Endothelial cell of umbilical vein (primary cell): Measurements from ENCODE around the gene BRK1. TPM values are rescaled to one million over a fixed set of nuclear protein-coding genes. Genes with fewer than 3 reads are reported as not detected.

Source experiments
- BruUV-seq: library from RNA; stranded (reverse); fragments of 400-500 nt; replicated peaks from 2 replicates; lab custom pipeline; 2021; lab: Mats Ljungman, UMichigan
- CTCF ChIA-PET: fragments of 300-600, 350-600 bp; sonication (Branson Sonifier 250); formaldehyde crosslinking; loops from one replicate; lab custom pipeline; 2021; ENCODE audit warnings: antibody characterized with exemption, inconsistent platforms; lab: Charles Lee
- POLR2A ChIA-PET: fragments of 300-600, 350-600 bp; sonication (Branson Sonifier 250); formaldehyde crosslinking; loops from one replicate; lab custom pipeline; 2021; ENCODE audit warnings: antibody characterized with exemption, inconsistent platforms; lab: Charles Lee
- DNase-seq: peaks from one replicate; pipeline ENCODE4 v3.0.0-alpha.2; 2011; ENCODE audit warnings: low read depth, low spot score
- FAIRE-seq: peaks from 2 replicates; lab custom pipeline; 2011; peaks lifted over from hg19 to GRCh38; lab: Jason Lieb, UNC
- H2AFZ ChIP-seq: 2 replicates; pipeline ENCODE4 v1.6.0; 2012; ENCODE audit warnings: low read depth, low read length, control low read depth, inconsistent platforms
- H3K27ac ChIP-seq: 2 replicates; pipeline ENCODE4 v1.5.1; 2011; ENCODE audit warnings: low read depth, mild to moderate bottlenecking, control low read depth, low read length, moderate library complexity; ENCODE audit not compliant: insufficient read depth
- H3K27me3 ChIP-seq, 2 experiments: 2 replicates each; pipeline versions ENCODE4 v1.6.0 to v1.6.1; 2011; ENCODE audit warnings: low read length in 2 of 2, mixed read lengths in 1 of 2; ENCODE audit not compliant: control insufficient read depth in 2 of 2, insufficient read depth in 2 of 2
- H3K36me3 ChIP-seq, 2 experiments: 2 replicates in 1 of 2; 3 replicates in 1 of 2; pipeline ENCODE4 v1.5.1; 2011; ENCODE audit warnings: low read length in 2 of 2, mild to moderate bottlenecking in 1 of 2, moderate library complexity in 1 of 2; ENCODE audit not compliant: control insufficient read depth in 2 of 2, insufficient read depth in 2 of 2; ENCODE audit errors: extremely low read depth in 1 of 2
- H3K4me1 ChIP-seq: 3 replicates; pipeline ENCODE4 v1.5.1; 2011; ENCODE audit warnings: mild to moderate bottlenecking, low read length; ENCODE audit not compliant: control insufficient read depth, insufficient read depth; ENCODE audit errors: extremely low read depth
- H3K4me2 ChIP-seq: 2 replicates; pipeline ENCODE4 v1.6.1; 2011; ENCODE audit warnings: low read length, control low read depth, mixed read lengths; ENCODE audit not compliant: insufficient read depth
- H3K4me3 ChIP-seq, 3 experiments: fragments of 200-600 bp in 1 of 3; sonication (generic), shearing (Covaris generic) in 1 of 3; replicated peaks in 1 of 3; 2 replicates each; pipeline ENCODE4 v1.5.1; 2011 to 2016; ENCODE audit warnings: control low read depth in 3 of 3, low read length in 3 of 3, mild to moderate bottlenecking in 2 of 3, inconsistent platforms in 1 of 3, low read depth in 1 of 3, moderate library complexity in 1 of 3; ENCODE audit not compliant: insufficient read depth in 1 of 3
- H3K79me2 ChIP-seq: 2 replicates; pipeline ENCODE4 v1.6.0; 2012; ENCODE audit warnings: low read length, inconsistent platforms; ENCODE audit not compliant: control insufficient read depth, insufficient read depth
- H3K9ac ChIP-seq: replicated peaks from 2 replicates; pipeline ENCODE3; 2011; ENCODE audit warnings: low read length, control low read depth; ENCODE audit not compliant: insufficient read depth; ENCODE audit errors: extremely low read depth
- H3K9me1 ChIP-seq: replicated peaks from 3 replicates; pipeline ENCODE4 v1.6.0; 2011; ENCODE audit warnings: mild to moderate bottlenecking, low read length; ENCODE audit not compliant: control insufficient read depth, insufficient read depth; ENCODE audit errors: extremely low read depth
- H3K9me3 ChIP-seq: replicated peaks from 2 replicates; pipeline ENCODE4 v1.5.1; 2012; ENCODE audit warnings: low read length, inconsistent platforms; ENCODE audit not compliant: control insufficient read depth, insufficient read depth
- H4K20me1 ChIP-seq: replicated peaks from 2 replicates; pipeline ENCODE3; 2011; ENCODE audit warnings: mild to moderate bottlenecking, low read length; ENCODE audit not compliant: control insufficient read depth, insufficient read depth; ENCODE audit errors: extremely low read depth
- EZH2 ChIP-seq: IDR thresholded peaks from 2 replicates; pipeline ENCODE4 v1.6.1; 2012; ENCODE audit warnings: borderline replicate concordance, low read depth, mild to moderate bottlenecking, moderate library complexity, low read length, inconsistent platforms; ENCODE audit not compliant: severe bottlenecking
- FOS ChIP-seq: IDR thresholded peaks from 2 replicates; pipeline ENCODE4 v1.6.1; 2011; ENCODE audit warnings: mild to moderate bottlenecking, low read length, moderate library complexity, borderline replicate concordance; ENCODE audit not compliant: insufficient read depth
- GATA2 ChIP-seq: IDR thresholded peaks from 2 replicates; pipeline ENCODE4 v1.7.0; 2011; ENCODE audit warnings: low read depth, mild to moderate bottlenecking, moderate library complexity, mixed read lengths, low read length; ENCODE audit not compliant: insufficient read length, insufficient read depth
- JUN ChIP-seq: IDR thresholded peaks from 2 replicates; pipeline ENCODE4 v1.6.1; 2011; ENCODE audit warnings: borderline replicate concordance, low read depth; ENCODE audit not compliant: insufficient read length, insufficient read depth
- MAX ChIP-seq: IDR thresholded peaks from 2 replicates; pipeline ENCODE4 v1.6.1; 2011; ENCODE audit not compliant: insufficient read depth, insufficient read length
- MYC ChIP-seq: IDR thresholded peaks from one replicate; pipeline ENCODE4 v1.6.1; 2011; ENCODE audit warnings: mild to moderate bottlenecking, low read depth, low read length
- POLR2A ChIP-seq: IDR thresholded peaks from 2 replicates; pipeline ENCODE4 v1.6.1; 2012; ENCODE audit warnings: low read depth, mild to moderate bottlenecking, control low read depth, low read length
- POLR2AphosphoS5 ChIP-seq: IDR thresholded peaks from 2 replicates; pipeline ENCODE4 v1.6.1; 2012; ENCODE audit warnings: low read depth, mild to moderate bottlenecking, control low read depth, low read length, moderate library complexity; ENCODE audit not compliant: insufficient read depth
- dilution Hi-C: fragments of 300-500 bp; cut with MboI; formaldehyde crosslinking; loops from one replicate; pipeline ENCODE4 v1.15.0; 2019; ENCODE audit warnings: low sequenced_read_pairs; ENCODE audit not compliant: extremely low pct_ligation_motif_present
- intact Hi-C: fragments of 100-400 bp; cut with micrococcal nuclease; formaldehyde crosslinking; loops from one replicate; pipeline ENCODE4 v1.10.0; 2022
- polyA plus RNA-seq, 4 experiments: library from polyadenylated mRNA; depleted of rRNA in 3 of 4; stranded (reverse) in 3 of 4; unstranded in 1 of 4; fragments of >200 nt; gene quantifications; 2 replicates each; pipeline versions ENCODE4 v1.2.1 to v1.2.3, GENCODE V29; 2011 to 2012; ENCODE audit warnings: missing spikeins in 1 of 4
- total RNA-seq: library from RNA; stranded (reverse); gene quantifications from 2 replicates; pipeline ENCODE4 v1.2.3, GENCODE V29; 2021
- TF ChIP-seq, protein P1 (sequence below), 2 donors: IDR thresholded peaks; 1 replicate in 1 of 2; 2 replicates in 1 of 2; pipeline ENCODE4 v1.5.1; 2011; ENCODE audit warnings: low read length in 2 of 2, mild to moderate bottlenecking in 2 of 2, moderate library complexity in 2 of 2, control low read depth in 1 of 2, inconsistent platforms in 1 of 2, low read depth in 1 of 2; ENCODE audit not compliant: insufficient read depth in 1 of 2; ENCODE audit errors: extremely low read depth in 1 of 2

BRK1 gene
- total and polyA plus RNA-seq, 2 donors (not counting 3 experiments of a cell fraction or from before 2014, with no cell fraction given): 123 to 144 TPM

DNA sequence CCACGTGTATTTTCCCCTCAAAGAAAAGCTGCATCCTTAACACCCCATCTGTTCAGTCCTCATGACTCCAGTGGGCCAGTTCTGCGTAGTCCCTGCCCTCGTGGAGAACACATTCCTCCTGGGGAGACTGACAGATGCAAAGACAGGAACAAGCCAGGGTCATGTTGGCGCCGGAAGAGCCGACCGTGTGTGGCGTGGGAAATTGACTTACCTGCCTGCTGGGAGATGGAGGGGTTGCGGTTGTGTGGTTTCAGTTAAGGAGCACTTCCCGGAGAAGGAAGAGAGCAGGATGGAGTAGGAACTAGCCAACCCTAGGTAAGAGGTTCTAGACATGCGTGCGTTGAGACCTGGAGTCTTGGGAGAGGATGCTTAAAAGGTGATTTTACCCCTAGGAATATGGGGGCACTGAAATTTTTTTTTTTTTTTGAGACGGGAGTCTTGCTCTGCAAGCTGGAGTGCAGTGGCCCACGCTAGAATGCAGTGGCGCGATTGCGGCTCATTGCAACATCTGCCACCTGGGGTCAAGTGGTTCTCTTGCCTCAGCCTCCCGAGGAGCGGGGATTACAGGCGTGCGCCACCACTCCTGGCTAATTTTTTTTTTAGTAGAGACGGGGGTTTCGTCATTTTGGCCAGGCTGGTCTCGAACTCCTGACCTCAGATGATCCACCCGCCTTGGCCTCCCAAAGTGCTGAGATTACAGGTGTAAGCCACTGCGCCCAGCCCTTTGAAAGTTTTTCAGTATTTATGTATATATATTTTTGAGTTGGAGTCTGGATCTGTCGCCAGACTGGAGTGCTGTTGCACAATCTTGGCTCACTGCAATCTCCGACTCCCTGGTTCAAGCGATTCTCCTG, 27.5 kb downstream of the BRK1 start:
- dilution Hi-C loops (no loop called here), intact Hi-C loops (loop anchor here (1.0 to 10.0 kb wide), 3 partner anchors 50 to 328 kb away; partner anchors contain the start of gene TTLL3)
- no peak for TF ChIP-seq EZH2
- no peak for TF ChIP-seq POLR2A
- no peak for TF ChIP-seq POLR2AphosphoS5
- TF ChIP-seq MAX: no peak
- no peak for TF ChIP-seq FOS
- TF ChIP-seq, protein P1, sequence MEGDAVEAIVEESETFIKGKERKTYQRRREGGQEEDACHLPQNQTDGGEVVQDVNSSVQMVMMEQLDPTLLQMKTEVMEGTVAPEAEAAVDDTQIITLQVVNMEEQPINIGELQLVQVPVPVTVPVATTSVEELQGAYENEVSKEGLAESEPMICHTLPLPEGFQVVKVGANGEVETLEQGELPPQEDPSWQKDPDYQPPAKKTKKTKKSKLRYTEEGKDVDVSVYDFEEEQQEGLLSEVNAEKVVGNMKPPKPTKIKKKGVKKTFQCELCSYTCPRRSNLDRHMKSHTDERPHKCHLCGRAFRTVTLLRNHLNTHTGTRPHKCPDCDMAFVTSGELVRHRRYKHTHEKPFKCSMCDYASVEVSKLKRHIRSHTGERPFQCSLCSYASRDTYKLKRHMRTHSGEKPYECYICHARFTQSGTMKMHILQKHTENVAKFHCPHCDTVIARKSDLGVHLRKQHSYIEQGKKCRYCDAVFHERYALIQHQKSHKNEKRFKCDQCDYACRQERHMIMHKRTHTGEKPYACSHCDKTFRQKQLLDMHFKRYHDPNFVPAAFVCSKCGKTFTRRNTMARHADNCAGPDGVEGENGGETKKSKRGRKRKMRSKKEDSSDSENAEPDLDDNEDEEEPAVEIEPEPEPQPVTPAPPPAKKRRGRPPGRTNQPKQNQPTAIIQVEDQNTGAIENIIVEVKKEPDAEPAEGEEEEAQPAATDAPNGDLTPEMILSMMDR (IDR thresholded peaks at IDR 0.05; ENCODE audit: extremely low read depth in 1 of 2, insufficient read depth in 1 of 2, low read depth in 1 of 2, low read length in 2 of 2): no peak
- TF ChIP-seq JUN: no peak
- no peak for TF ChIP-seq MYC
- no peak for TF ChIP-seq GATA2
- FAIRE-seq: no peak
- DNase-seq: no peak
- Histone ChIP-seq H2AFZ (no peak overlapping the region), H3K27me3 (no peaks in the 10 kb centered on the region), H3K9me1 (no peaks in the 10 kb centered on the region), H3K4me3 (peak overlapping the region; percentile 52 to 74 (median 60)), H3K4me2 (peak overlapping the region; percentile 65), H3K79me2 (peaks cover 47% of the 10 kb centered on the region), H3K36me3 (no peaks in the 10 kb centered on the region), H3K27ac (no peak overlapping the region), H4K20me1 (peaks cover 2% of the 10 kb centered on the region), H3K9me3 (no peaks in the 10 kb centered on the region), H3K4me1 (peaks cover 11% of the 10 kb centered on the region), H3K9ac (peak overlapping the region; percentile 90)
- no TSS peak for BruUV-seq
- ChIA-PET CTCF (interaction anchor here (1.0 to 2.0 kb wide), 2 partner anchors 11 to 49 kb away, joined by 5 to 11 read pairs; no protein-coding TSS in a partner anchor), POLR2A (no interaction called here)
